ENCODE measurements around the gene ZNF329. TPM values are rescaled to one million over a fixed set of nuclear protein-coding genes. Genes with fewer than 3 reads are reported as not detected.
A peak's percentile ranks its signal among the peaks of the same experiment; 100 is the strongest.

Gene ZNF329
- total and polyA plus RNA-seq, 2 of the 8 experiments (the other 6 are each of a cell fraction or from before 2014, with no cell fraction given), result 5.8 to 11.2 TPM

DNA sequence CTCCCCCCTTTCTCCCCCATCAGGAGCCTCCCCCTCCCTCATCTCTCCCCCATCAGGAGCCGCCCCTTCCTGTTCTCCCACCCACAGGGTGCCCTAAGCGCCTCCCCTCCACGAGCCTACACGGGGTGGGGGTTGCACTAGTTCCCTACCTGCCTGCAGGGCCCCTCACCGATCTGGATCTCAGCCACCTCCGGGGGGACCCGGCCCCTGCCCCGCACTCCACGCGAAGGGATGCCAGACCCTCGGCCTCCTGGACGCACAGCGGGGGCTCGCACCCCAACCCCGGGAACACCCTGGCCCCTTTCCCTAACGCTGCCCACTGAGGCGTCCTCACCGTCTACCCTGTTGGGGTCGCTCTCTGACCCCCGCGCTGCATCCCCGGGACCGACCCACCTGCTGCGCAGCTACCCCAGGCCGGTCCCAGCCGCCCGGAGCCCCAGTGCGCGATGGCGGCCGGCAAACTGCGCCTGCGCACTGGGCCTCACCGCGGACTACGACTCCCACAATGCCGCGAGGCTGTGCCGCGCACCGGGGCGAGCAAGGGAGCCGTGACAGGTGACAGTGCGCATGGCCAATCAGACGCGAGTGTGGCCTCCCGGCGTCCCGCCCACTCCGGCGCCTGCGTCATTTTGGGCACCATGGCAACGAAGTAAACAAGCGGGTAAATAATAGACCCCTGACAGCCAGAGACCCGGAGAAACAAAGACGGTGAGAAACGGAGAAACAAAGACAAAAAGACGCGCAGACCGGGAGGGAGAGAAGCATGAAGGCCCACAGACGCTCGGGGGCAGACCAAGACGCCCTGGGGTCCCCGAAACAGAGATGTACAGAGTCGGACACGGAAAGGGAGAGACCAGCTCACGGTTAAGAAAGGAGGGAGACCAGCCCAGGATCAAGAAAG is 52.6 kb downstream of the ZNF329 start, which contains the start of gene ZSCAN18 (continued):
- TF ChIP-seq RNF2 (IDR thresholded peaks at IDR 0.05; ENCODE audit: borderline replicate concordance, low read depth, low read length, missing control alignments, poor library complexity, severe bottlenecking) (no peak), TAF1 (IDR thresholded peaks at IDR 0.05; ENCODE audit: low read depth, low read length) (peak; percentile 81), YY1 (IDR thresholded peaks at IDR 0.05; ENCODE audit: low read depth, low read length) (peak; percentile 93), SP1 (IDR thresholded peaks at IDR 0.05; ENCODE audit: low read depth, low read length) (peak; percentile 93), KDM4A (IDR thresholded peaks at IDR 0.05; ENCODE audit: low read depth, low read length, severe bottlenecking) (peak; percentile 46), RXRA (IDR thresholded peaks at IDR 0.05; ENCODE audit: insufficient read depth, low read depth, low read length) (no peak), SAP30 (IDR thresholded peaks at IDR 0.05; ENCODE audit: insufficient read depth, insufficient replicate concordance, low read length) (no peak), EP300 (IDR thresholded peaks at IDR 0.05; ENCODE audit: borderline replicate concordance in 1 of 2, low read depth in 2 of 2, low read length in 2 of 2) (peak in 1 of 2 experiments; percentile 96; a peak in 1 of 3 replicates), POLR2AphosphoS5 (IDR thresholded peaks at IDR 0.05; ENCODE audit: low read depth, low read length) (0 out of 2 replicates have a peak, but pooled peaks have one; percentile 16), SP4 (IDR thresholded peaks at IDR 0.05; ENCODE audit: low read length) (peak; percentile 63; the same call in 1 of the 2 replicates), SRF (IDR thresholded peaks at IDR 0.05; ENCODE audit: low read depth, low read length) (no peak), GTF2F1 (IDR thresholded peaks at IDR 0.05; ENCODE audit: borderline replicate concordance, low read depth, low read length) (0 out of 2 replicates have a peak, but pooled peaks have one; percentile 37), ASH2L (IDR thresholded peaks at IDR 0.05; ENCODE audit: low read length) (peak; percentile 90), TAF7 (optimal IDR thresholded peaks at IDR 0.05; ENCODE audit: borderline replicate concordance, low read depth, low read length) (peak; percentile 67), TCF12 (IDR thresholded peaks at IDR 0.05; ENCODE audit: low read depth, low read length) (peak; percentile 34; the same call in 1 of the 2 replicates), CBX5 (IDR thresholded peaks at IDR 0.05; ENCODE audit: low read depth, low read length) (no peak), CHD2 (IDR thresholded peaks at IDR 0.05; ENCODE audit: low read length) (peak; percentile 86), RAD21 (IDR thresholded peaks at IDR 0.05 in 1 of 2, conservative IDR thresholded peaks at IDR 0.05 in 1 of 2; ENCODE audit: low read depth in 2 of 2, low read length in 2 of 2) (no peak; a peak in 1 of 4 replicates), HDAC2 (IDR thresholded peaks at IDR 0.05; ENCODE audit: borderline replicate concordance in 1 of 2, low read depth in 2 of 2, low read length in 2 of 2) (0 out of 4 replicates have a peak, but pooled peaks of 1 of the 2 experiments have one; percentile 26), PHF8 (conservative IDR thresholded peaks at IDR 0.05; ENCODE audit: low read depth, low read length) (peak; percentile 94), POLR2A (IDR thresholded peaks at IDR 0.05; ENCODE audit: control extremely low read depth in 1 of 2, low read depth in 2 of 2, low read length in 2 of 2) (peak in 1 of 2 experiments; percentile 46; a peak in 2 of 3 replicates)
- TF ChIP-seq, protein P1, sequence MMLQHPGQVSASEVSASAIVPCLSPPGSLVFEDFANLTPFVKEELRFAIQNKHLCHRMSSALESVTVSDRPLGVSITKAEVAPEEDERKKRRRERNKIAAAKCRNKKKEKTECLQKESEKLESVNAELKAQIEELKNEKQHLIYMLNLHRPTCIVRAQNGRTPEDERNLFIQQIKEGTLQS (IDR thresholded peaks at IDR 0.05; ENCODE audit: insufficient read depth, low read depth, low read length), result no peak
